NCI-H345 treated with DMSO at 0.1 percent for 48 hours (cell line): ENCODE results near the gene TNFRSF6B.
"Not testable (repeated sequence)": the region's sequence is repeated elsewhere in the genome, so short reads cannot be mapped to it uniquely, and the experiment has no call there.

Experiments used
- DNase-seq: peaks from one replicate; lab custom pipeline; 2025; ENCODE audit not compliant: unreplicated experiment; lab: John Stamatoyannopoulos, UW

The TNFRSF6B gene

DNA sequence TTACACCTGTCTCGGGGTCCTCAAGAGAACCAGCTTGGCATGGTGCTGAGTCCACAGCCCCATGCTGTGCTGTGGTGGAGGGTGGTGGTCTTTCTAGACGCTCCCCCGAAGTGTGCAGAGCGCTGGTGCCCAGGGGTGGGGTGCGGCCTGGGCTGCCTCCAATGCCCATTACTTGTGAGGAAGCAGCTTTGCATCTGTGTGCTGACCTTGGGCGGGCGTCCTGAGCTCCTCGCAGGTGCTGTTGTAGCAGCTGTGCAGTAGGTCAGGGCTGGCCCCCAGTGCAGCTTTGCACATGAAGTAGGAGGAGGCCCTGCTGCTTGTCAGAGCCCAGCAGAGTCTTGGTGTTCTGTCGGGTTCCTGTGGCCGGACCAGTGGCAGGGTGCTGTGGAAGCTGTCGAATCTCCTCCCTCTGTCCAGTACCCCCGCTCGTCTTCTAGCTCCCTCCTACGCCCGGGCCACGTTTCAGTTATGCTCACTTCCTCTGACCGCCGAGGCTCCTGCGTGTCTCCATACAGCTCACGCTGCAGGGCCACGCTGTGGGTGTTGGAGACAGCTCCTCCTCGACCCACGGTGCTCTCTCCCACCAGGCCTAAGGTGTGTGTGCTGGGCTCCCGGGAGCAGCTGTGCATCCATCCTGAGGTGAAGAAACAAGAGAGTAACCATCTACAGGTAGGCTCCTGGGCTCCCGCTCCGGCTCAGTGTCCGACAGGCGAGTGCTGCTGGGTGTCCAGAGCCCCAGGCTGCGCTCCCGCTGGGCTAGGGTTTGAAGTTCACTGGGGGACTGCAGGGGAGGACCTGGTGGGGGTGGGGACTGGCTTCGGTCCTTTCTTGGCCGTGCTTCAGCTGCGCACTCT, 34.3 kb upstream of the TNFRSF6B start:
- DNase-seq: no peak

DNA sequence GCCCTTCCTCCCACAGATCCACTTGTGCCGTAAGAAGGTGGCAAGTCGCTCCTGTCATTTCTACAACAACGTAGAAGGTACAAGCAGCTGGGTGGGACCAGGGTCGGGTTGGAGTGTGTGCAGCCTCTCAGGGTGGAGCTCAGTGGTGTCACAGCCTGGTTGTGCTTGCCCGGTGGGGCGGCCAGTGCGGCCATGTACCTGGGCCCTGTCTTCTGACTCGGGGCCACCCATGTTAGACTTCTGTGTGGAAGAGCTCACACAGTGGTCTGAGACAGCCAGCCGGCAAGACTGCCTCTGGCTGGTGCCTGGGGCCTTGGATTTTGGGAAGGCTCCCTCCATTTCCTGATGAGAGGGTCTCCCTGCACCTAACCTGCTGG, 33.7 kb upstream of the TNFRSF6B start:
- no peak for DNase-seq

DNA sequence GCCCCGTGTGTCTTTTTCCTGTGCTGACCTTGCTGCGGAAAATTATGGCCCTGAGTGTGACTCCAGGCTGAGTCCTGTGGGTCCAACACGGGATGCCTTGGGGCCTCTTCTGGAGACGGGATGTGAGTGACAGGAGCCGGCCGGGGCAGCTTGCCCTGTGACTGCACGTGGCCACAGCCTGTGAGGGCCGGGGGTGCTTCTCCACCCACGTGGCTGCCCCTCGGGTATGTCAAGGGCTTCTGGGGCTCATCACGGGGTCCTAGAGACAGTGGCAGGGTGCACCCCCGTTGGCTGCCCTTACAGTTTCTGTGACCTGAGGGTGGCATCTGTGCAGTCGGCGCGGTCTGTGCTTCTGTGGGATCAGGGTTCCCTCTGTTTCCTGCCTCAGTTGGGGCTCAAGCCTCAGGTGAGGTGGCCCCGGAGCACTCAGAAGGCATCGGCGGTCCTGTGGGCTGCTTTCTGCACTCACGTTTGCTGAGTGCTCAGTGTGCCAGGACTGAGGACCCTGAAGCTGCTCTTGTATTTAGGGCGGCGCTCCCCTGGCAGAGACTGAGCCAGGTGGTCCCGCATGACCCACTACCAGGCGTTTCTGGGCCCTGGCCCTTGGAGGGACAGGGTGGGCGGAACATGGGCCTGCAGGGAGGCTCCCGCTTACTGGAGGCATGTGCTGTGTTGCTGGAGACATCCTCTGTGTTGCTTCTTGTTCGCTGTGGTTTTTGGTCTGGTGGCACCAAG, 33.0 kb upstream of the TNFRSF6B start:
- no peak for DNase-seq

DNA sequence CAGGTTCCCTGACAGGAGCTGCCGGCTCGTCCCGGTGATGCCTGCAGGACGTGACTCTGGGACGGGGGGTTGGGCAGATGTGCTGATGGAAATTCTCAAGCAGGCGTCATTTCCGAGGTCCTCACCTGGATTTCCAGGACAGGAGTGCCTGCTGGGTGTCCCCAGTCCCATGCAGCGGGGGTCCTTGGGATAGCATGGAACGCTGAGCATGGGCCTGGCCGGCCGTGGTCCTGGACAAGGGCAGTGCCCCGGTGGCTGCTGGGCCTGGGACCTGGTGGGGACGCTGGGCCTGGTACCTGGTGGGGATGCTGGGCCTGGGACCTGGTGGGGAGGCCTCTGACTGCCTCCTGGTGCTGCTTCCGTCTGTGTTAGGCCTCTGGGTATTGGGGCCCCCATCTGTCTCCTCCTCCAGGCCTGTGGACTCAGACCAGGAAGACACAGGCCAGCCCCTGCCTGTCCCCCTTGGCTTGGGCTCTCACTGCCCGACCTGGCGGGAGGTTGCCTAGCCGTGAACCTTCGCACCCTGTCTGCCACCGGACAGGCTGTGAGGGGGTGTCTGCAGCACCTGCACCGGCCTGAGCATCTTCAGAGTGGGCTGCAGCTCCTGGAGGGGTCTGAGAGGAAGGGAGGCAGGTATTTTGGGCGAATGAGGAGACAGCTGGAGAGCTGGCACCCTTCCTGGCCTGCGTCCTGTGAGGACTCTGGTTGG, 32.2 kb upstream of the TNFRSF6B start:
- no peak for DNase-seq

DNA sequence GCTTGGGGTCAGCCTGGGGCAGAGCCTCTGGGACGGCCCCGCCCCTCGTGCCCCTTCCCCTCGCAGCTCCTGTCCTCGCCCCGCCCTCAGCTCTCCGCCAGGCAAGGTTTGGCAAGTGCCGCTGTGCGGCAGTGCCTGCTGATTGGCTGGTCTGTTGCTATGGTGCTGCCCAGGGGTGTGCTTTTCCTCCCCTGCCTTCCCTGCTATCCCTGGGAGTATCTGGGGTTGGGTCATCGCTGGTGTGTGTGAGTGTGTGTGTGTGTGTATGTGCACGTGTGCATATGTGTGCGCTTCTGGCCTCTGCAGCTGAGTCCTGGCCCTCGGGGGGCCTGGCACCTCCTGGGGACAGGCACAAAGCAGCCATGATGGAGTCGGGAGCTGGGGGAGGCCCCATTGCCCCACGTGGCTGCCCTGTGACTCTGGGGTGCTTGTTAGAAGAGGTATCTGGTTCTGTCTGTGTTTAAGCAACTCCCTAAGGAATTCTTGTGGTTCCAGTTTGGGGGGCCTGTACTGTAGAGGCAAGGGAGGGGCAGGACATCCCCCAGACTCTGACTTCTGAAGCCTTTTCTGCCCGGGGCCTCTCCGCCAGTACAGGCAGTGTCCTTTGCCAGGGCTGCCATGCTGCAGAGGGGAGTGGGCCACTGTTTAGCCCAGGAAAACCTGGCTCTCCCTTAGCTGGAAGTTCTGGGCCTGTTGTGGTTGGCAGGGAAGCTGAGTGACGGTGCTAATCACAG, 31.4 kb upstream of the TNFRSF6B start:
- no peak for DNase-seq

DNA sequence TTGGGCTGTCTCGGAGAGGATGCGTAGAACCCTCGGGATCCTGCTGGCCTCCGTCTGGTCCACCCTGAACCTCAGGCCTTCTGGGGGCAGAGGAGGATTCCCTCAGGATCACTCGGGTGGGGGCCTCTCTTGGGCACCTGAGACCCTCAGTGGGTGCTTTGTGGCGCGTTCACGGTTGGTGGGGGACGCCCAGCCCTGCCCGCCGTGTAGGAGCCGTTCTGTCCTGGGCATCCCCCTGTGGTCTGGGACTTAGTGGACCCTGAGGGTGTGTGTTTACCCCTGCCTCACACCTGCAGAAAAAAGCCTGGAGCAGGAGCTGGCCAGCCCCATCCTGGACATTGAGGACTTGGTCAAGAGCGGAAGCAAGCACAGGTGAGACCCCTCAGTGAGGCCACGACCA, 30.7 kb upstream of the TNFRSF6B start:
- no peak for DNase-seq

DNA sequence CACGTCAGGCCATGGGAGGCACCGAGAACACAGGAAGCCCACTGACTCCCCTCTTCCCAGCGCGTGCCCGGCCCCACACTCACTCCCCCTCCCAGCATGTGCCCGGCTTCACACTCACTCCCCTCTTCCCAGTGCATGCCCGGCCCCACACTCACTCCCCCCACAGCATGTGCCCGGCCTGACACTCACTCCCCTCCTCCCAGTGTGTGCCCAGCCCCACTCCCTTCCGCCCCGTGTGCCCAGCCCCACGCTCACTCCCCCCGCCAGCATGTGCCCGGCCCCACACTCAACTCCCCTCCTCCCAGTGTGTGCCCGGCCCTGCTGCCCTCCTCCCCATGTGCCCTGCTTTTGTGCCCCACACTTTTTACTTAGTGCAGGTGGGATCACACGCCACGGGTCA, 28.6 kb upstream of the TNFRSF6B start:
- DNase-seq: no peak

DNA sequence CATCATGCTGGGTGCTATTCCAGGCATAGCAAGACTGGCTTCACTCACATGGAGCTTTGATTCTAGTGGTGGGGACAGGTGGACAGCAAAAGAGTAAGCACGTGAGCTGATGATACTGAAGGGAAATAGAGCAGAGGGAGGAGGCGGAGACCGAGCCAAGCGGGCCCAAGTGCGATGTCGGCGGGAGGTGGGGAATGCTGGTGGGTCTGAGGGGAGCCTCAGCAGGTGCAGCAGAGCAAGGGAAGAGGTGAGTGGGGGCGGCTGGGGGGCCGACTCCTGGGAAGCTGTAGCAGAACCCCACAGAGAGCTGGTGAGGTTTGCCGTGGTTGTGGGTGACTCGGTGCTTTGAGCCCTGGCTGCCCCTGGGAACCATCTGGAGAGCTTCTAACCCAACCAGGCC, 28.1 kb upstream of the TNFRSF6B start:
- DNase-seq: no peak

DNA sequence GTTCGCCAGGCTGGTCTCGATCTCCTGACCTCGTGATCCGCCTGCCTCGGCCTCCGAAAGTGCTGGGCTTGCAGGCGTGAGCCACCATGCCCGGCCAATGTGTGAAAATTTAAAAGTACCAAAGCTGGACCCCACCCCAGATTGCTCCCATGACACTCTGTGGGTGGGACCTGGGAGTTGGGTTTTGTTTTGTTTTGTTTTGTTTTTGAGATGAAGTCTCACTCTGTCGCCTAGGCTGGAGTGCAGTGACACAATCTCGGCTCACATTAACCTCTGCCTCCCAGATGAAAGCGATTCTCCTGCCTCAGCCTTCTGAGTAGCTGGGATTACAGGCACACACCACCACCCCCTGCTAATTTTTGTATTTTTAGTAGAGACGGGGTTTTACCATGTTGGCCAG, 24.8 kb upstream of the TNFRSF6B start:
- DNase-seq: not testable (repeated sequence)

DNA sequence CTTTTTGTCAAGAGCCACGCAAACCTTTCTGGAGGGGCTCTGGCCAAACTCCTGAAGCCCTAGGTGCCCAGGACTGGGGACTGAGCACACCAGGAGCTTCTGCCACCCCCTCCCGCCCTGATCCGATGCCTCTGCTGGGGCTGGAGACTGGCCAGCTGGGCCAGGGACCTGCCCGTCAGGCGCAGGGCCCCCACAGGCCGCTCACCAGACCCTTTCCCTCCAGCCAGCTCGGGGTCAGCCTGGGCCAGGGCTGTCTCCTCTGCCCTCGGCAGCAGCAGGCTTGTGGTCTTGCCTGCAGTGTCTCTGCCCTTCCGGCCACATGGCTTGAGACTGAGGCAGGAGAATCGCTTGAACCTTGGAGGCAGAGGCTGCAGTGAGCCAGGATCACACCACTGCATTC, 23.8 kb upstream of the TNFRSF6B start:
- DNase-seq: no peak

DNA sequence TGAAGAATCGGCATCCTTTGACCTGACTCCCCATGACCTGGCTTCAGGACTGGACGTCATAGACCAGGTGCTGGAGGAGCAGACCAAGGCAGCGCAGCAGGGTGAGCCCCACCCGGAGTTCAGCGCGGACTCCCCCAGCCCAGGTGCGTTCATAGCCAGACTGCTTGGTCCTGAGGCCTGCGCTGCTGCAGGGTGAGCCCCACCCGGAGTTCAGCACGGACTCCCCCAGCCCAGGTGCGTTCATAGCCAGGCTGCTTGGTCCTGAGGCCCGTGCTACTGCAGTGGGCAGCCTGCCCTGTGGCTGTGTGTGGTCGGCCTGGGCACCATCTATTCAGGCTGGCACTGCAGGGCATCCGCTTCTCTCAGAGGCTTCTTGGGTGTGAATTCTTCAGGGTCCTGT, 22.5 kb upstream of the TNFRSF6B start:
- no peak for DNase-seq

DNA sequence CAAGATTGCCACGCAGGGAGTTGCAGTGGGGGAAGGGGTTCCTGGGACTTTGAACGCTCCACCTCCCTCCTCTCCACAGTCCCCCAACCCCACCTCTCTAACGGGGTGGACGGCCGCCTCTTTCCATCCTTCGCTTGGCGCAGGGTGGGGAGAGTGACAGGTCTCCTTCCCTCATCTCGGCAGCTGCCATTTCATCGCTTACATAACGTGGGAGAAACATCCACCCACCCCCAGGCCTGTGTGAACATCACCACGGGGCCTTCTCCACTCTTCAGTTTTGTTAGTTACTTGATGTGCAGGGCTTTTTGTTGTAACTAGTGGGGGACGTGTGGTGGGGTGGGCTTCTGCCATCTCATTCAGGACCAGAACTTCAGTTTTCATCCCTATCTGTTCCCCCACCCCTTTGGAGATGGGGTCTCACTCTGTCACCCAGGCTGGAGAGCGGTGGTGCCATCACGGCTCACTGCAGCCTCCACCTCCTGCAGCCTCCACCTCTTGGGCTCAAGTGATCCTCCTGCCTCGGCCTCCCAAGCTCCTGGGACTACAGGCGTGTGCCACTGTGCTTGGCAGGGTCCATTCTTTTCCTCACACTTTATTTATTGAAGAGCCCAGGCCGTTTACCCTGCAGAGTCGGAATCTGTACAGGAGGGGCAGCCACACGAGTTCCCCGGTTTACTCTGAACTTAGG, 20.6 kb upstream of the TNFRSF6B start:
- DNase-seq: no peak

DNA sequence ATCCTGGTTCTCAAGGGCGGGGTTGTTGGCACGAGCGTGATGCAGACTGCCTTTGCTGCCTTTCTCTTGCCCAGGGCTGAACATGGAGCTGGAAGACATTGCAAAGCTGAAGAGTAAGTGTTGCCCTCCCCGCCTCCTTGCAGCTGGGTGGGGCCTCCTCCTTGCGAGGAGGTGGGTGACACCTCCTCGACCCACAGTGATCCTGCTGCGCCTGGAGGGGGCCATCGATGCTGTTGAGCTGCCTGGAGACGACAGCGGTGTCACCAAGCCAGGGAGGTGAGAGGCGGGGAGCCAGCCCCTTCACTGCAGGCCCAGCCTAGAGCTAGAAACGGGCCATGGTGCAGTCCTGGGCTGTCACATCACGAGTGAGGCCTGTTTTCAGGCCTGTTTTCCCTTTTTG, 18.4 kb upstream of the TNFRSF6B start:
- DNase-seq: no peak

DNA sequence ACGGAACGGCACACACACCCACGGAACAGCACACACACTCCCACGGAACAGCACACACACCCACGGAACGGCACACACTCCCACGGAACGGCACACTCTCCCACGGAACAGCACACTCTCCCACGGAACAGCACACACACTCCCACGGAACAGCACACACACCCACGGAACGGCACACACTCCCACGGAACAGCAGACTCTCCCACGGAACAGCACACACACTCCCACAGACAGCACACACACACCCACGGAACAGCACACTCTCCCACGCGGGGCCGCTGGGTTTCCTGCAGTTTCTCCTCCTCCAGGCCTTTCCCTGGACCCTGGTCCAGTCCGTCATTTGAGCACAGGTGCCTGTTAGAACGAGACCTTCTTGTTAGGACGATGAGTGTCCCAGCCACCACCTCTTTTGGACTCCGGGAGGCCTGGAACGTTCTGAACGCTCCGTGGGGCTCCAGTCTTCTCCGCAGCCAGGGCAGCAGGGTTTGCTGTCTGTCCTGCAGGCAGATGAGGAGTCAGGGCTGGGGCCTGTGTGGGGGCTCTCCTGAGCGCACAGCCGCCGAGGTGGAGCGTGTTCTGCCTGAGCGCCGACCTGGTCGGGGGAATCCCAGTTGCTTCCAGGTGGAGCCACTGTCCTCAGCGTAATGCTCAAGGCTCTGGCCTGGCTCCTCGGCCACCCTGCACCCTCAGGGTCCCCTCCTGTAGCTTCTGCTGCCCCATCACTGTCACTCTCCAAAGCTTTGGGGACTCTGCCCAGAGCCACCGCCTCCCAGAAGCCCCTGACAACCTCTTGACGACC, 17.6 kb upstream of the TNFRSF6B start:
- DNase-seq: no peak

DNA sequence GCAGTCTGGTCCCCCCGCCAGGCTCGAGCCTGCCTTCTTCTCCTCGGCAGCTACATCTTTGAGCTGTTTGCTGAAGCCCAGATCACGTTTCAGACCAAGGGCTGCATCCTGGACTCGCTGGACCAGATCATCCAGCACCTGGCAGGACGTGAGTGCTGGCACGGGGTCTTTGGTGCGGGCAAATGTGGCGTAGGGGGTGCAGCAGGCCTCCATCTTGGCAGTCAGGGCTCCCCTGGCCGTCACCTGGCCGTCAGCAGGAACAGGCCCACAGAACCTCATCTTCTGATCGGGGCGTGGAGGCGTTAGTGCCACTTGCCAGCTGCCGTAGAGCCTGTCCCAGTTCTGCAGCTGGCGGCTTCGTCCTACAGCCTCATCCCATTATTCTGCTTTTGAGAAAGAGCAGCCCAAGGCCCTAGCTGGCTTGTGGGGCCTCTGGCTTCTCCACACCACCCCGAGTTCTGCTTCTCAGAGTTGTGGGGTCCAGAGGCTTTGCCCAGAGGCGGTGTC, 16.6 kb upstream of the TNFRSF6B start:
- no peak for DNase-seq

DNA sequence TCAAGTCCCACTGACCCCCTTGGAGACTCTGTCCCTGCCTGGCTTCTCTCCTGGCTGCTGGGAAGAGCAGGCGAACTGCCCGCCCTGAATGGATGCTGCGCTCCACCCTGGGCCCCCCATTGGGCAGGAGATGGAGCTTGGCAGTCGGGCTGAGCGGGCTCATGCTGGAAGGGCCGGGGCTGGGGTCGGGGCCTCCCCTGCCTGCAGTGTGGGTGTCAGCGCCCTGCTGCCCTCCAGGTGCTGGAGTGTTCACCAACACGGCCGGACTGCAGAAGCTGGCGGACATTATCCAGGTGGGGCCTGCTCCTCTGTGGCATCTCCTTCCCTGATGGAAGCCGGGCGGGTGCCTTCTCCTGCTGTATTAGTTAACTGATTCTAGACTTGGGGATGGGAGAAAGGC, 16.0 kb upstream of the TNFRSF6B start:
- DNase-seq: no peak

DNA sequence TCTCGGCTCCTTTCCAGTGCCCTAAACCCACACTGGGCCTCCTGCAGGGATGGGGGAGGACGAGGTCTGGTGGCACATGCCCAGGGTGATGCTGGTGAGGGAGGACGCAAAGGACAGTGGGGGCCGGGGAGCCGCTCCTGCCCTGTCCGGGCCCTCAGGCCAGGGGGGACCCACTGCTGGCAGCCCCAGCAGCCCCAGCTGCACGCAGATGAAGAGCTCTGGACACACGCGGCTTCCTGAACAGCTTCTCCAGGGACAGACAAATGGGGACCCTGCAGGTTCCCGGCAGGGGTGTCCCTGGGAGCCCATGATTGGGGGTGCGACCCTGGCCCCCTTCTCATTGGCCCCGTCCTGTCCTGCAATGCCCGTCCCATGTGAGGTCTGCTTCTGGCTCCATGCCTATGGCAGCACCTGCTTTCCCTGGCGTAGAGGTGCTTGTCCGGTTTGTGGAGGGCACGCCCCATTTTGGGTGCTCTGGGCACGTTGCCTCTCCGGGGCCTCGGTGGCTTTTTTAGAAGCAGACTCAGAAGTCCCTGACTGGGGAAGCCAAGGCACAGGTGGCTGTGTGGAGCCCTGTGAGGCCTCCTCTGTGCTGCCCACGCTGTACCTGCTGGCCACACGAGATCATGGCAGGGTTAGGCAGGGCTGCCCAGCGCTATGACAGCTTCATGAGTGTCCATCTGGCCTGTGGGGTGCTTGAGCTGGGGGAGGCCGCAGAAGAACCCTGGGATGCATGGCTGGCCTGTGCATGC, 15.4 kb upstream of the TNFRSF6B start:
- DNase-seq: no peak

DNA sequence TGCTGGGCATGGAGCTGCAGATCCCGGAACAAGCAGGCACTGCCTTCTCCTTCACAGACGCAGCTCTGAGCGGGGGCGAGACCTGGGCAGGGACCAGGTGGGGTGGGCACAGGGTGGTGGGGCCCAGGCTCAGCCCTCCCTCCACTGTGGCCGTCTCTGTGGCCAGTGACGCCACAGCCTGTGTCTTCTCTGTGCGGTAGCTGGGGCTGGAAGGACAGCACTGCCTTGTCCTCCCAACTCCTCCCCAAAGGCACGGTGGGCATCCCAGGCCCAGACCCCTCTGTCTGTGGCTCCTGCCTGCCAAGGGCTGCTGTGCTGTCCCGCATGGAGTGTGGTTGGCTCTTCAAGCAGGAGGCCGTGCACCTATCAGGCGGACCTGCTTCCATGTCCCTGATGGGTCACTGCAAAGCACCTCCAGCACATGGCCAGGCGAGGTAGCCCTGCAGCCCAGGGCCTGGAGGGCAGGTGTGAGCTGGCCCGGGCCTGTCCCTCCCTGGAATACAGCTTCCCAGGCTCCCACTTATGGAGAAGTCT, 14.8 kb upstream of the TNFRSF6B start:
- DNase-seq: no peak
